Heart left ventricle (tissue), 16 donors: ENCODE results near the gene NCS1. TPM values are rescaled to one million over a fixed set of nuclear protein-coding genes. Genes with fewer than 3 reads are reported as not detected.

Experiments
- ATAC-seq, 4 donors: fragments of 200-7000 bp; cut with Tn5 transposase; one replicate each; pipeline ENCODE4 v1.9.1; 2020 to 2022; ENCODE audit warnings: moderate library complexity in 4 of 4, mild to moderate bottlenecking in 3 of 4, moderate number of reproducible peaks in 1 of 4
- DNase-seq, 5 donors: peaks; one replicate each; pipeline ENCODE4 v3.0.0-alpha.2; 2020
- H3K27ac ChIP-seq, 12 donors: fragments of 200-600 bp; sonication (generic) in 4 of 12; one replicate each; pipeline versions ENCODE4 v1.5.0 to v1.8.0; 2016 to 2022; ENCODE audit warnings: mild to moderate bottlenecking in 2 of 12
- H3K27me3 ChIP-seq, 9 donors: fragments of 200-600 bp; sonication (generic) in 2 of 9; one replicate each; pipeline versions ENCODE4 v1.5.1 to v1.8.0; 2016 to 2022; ENCODE audit warnings: mild to moderate bottlenecking in 3 of 9
- H3K36me3 ChIP-seq, 9 donors: fragments of 200-600 bp; sonication (generic) in 2 of 9; one replicate each; pipeline versions ENCODE4 v1.5.0 to v1.8.0; 2018 to 2022; ENCODE audit warnings: mild to moderate bottlenecking in 2 of 9
- H3K4me1 ChIP-seq, 12 donors: fragments of 200-600 bp; sonication (generic) in 4 of 12; one replicate each; pipeline versions ENCODE4 v1.5.0 to v1.8.0; 2016 to 2022; ENCODE audit warnings: mild to moderate bottlenecking in 3 of 12
- H3K4me3 ChIP-seq, 12 donors: fragments of 200-600 bp; sonication (generic) in 4 of 12; one replicate each; pipeline versions ENCODE4 v1.5.0 to v1.8.0; 2017 to 2022; ENCODE audit warnings: mild to moderate bottlenecking in 9 of 12, moderate library complexity in 4 of 12
- H3K9me3 ChIP-seq, 12 donors: fragments of 200-600 bp; sonication (generic) in 4 of 12; one replicate each; pipeline versions ENCODE4 v1.5.0 to v1.8.0; 2016 to 2022; ENCODE audit warnings: mild to moderate bottlenecking in 1 of 12
- POLR2A ChIP-seq, 2 donors: fragments of 450-650 bp; IDR thresholded peaks; one replicate each; pipeline ENCODE4 v1.6.1; 2017; ENCODE audit warnings: antibody characterized with exemption in 2 of 2, mild to moderate bottlenecking in 2 of 2, moderate library complexity in 2 of 2
- WGBS, 4 donors: extraction: QIAGEN DNeasy Blood & Tissue Kit in 2 of 4; methylation state at CpG; one replicate each; pipeline versions ENCODE4 v1.1.5 to v1.1.7; 2013 to 2018; 5-methylcytosine and 5-hydroxymethylcytosine counted together
- intact Hi-C, 10 donors: fragments of 100-400 bp; cut with DNase I; formaldehyde crosslinking; loops; one replicate each; pipeline versions ENCODE4 v1.11.1 to v1.14.2; 2022
- polyA plus RNA-seq, 2 donors: library from polyadenylated mRNA; stranded (reverse); fragments of 200-250 nt; gene quantifications; one replicate each; pipeline ENCODE4 v1.2.3, GENCODE V29; 2013
- total RNA-seq, 9 donors: library from RNA; depleted of rRNA in 2 of 9; stranded (reverse); fragments of >200 nt in 2 of 9; fragmentation: NEBNext Ultra II Directional in 3 of 9; extraction: Animal tissue kit (Norgen Biotek cat#: 25700) in 3 of 9; gene quantifications; one replicate each; pipeline versions ENCODE4 v1.1.0 to v1.2.4, GENCODE V29; 2016 to 2023
- TF ChIP-seq, protein P1 (sequence below), 12 donors: fragments of 200-600 bp; sonication (generic) in 4 of 12; IDR thresholded peaks; one replicate each; pipeline versions ENCODE4 v1.5.0 to v1.8.0; 2018 to 2022; ENCODE audit warnings: antibody characterized with exemption in 12 of 12, mild to moderate bottlenecking in 5 of 12
- donor health status: ischemic (EF 13 %, LVEDD 7.1; RV severe dilation, severe dysfunction).
- donor health status: healthy with polysubstance abuse.
- donor health status: DM: no; HTN: yes; CAD: no.
- donor health status: DM: no; HTN: no; CAD: no.
- donor health status: ischemic (EF 25% LVEDD 6.9; RV normal size, moderate dysfunction).
- donor health status: ischemic (EF 25% LVEDD 5.7; RV mildly dilated, moderate dysfunction).
- donor health status: healthy.
- donor health status: DM: yes; HTN: yes; CAD: no.
- donor health status: ischemic (EF 35%, LVEDD 5.7; RV mildly dilated, moderate dysfunction).
- donor health status: nonischemic (EF 11% LVEDD 7.7; RV severe dilation, severe dysfunction).
- donor health status: DM: yes; HTN: yes; CAD: no.
- donor health status: PGD.
- donor health status: ischemic (EF 29% LVEDD 5.4; RV normal size, mild dysfunction).
- donor health status: nonischemic (EF 23%, LVEDD 6.1; RV moderate dilation, normal function).

NCS1 gene
- total and polyA plus RNA-seq, 11 donors = 2.3 to 15.9 (median 9.4) TPM

DNA sequence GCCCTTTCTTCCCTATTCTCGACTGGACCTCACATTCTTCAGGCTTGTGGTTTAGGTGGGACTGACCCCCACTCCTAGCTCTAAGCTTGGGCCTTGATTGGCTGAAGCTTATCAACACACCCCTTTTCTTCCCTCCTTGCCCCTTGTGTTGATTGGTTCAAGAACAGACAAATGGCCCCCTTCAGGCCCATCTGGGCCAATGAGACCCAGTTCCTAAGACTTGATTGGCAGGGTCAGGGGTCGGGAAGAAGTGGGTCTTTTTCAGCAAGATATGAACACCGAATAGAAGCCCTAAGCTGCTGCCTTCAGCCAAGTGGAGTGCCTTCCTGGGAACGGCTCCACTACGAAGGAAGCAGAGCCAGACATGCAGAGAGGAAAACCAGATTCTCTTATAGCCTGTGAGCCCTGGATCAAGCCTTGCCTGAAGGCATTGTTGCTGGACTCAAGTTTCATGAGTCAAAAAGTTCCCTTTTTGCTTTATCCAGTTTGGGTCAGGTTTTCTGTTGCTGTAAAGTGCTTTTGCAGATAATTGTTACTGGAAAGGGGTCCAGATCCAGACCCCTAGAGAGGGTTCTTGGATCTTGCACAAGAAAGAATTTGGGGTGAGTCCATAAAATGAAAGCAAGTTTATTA lies 22.4 kb upstream of the NCS1 start:
- Histone ChIP-seq H3K4me1 (peaks cover 0 to 7% (median under 1%) of the 10 kb centered on the region in 12 donors), H3K36me3 (no peaks in the 10 kb centered on the region), H3K4me3 (no peak overlapping the region), H3K27me3 (peaks cover 0 to 10% (median 0%) of the 10 kb centered on the region in 9 donors), H3K27ac (no peak overlapping the region), H3K9me3 (no peaks in the 10 kb centered on the region)
- 80 to 89% (median 84%) methylated on average over 5 of the region's 5 CpGs for WGBS, 4 donors
- TF ChIP-seq, protein P1, sequence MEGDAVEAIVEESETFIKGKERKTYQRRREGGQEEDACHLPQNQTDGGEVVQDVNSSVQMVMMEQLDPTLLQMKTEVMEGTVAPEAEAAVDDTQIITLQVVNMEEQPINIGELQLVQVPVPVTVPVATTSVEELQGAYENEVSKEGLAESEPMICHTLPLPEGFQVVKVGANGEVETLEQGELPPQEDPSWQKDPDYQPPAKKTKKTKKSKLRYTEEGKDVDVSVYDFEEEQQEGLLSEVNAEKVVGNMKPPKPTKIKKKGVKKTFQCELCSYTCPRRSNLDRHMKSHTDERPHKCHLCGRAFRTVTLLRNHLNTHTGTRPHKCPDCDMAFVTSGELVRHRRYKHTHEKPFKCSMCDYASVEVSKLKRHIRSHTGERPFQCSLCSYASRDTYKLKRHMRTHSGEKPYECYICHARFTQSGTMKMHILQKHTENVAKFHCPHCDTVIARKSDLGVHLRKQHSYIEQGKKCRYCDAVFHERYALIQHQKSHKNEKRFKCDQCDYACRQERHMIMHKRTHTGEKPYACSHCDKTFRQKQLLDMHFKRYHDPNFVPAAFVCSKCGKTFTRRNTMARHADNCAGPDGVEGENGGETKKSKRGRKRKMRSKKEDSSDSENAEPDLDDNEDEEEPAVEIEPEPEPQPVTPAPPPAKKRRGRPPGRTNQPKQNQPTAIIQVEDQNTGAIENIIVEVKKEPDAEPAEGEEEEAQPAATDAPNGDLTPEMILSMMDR (IDR thresholded peaks at IDR 0.05) = no peak
- TF ChIP-seq POLR2A (IDR thresholded peaks at IDR 0.05) = no peak
- intact Hi-C loops = loop anchor here in 1 of 10 donors (10.0 kb wide), 1 partner anchor 1085 kb away; no protein-coding TSS in a partner anchor
- peak in 1 of 5 donors; percentile 7 for DNase-seq
- ATAC-seq = no peak

DNA sequence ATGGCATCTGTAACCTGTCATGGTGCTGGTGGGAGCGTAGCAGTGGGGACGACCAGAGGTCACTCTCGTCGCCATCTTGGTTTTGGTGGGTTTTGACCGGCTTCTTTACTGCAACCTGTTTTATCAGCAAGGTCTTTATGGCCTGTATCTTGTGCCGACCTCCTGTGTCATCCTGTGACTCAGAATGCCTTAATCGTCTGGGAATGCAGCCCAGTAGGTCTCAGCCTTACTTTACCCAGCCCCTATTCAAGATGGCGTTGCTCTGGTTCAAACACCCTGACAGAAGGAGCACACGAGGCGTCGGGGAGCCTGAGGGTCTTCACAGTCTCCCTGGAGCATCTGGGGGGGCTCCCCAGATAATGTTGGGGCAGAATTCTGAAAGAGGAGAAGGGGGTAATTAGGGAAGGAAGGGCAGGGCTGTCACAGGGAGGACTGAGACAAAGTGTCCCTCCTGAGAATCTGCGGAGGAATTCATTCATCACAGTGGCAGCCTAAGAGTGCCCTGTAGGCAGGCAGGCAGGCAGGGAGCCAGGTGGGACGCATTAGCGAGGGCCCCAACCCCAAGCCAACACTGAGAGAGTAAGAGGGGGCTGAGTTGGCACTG lies 21.3 kb upstream of the NCS1 start:
- TF ChIP-seq POLR2A (IDR thresholded peaks at IDR 0.05) = no peak
- TF ChIP-seq, protein P1 (IDR thresholded peaks at IDR 0.05) = no peak
- Histone ChIP-seq H3K4me1 (no peaks in the 10 kb centered on the region), H3K9me3 (no peaks in the 10 kb centered on the region), H3K27me3 (peaks cover 0 to 10% (median 0%) of the 10 kb centered on the region in 9 donors), H3K36me3 (no peaks in the 10 kb centered on the region), H3K27ac (no peak overlapping the region), H3K4me3 (no peak overlapping the region)
- DNase-seq (peak in 1 of 5 donors; percentile 14), ATAC-seq (no peak)
- WGBS, 4 donors = 76 to 82% (median 80%) methylated on average over 14 of the region's 14 CpGs
- intact Hi-C loops = loop anchor here in 1 of 10 donors (10.0 kb wide), 1 partner anchor 1086 kb away; no protein-coding TSS in a partner anchor

DNA sequence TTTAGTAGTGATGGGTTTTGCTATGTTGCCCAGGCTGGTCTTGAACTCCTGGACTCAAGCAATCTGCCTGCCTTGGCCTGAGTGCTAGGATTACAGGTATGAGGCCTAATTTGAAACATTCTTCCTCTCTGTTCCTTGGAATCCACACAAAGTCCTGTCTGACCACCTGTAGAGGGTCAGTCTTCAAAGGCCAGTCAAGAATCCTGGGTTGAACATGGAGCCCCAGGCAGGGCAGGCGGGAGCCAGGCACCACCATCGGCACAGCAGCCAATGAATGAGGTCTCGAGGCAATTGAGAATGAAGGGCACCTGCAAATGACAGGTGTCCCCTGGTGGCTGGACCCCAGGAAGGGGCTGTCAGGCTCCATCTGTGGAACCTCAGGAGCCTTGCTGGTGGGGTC lies 17.4 kb upstream of the NCS1 start:
- Histone ChIP-seq H3K27ac (no peak overlapping the region), H3K4me3 (no peak overlapping the region), H3K27me3 (no peaks in the 10 kb centered on the region), H3K4me1 (no peaks in the 10 kb centered on the region), H3K9me3 (no peaks in the 10 kb centered on the region), H3K36me3 (no peaks in the 10 kb centered on the region)
- WGBS, 4 donors = 92 to 97% (median 96%) methylated on average over 3 of the region's 3 CpGs
- no peak for DNase-seq
- no peak for TF ChIP-seq POLR2A (IDR thresholded peaks at IDR 0.05)
- TF ChIP-seq, protein P1 (IDR thresholded peaks at IDR 0.05) = no peak
- ATAC-seq = no peak
- intact Hi-C loops = loop anchor here in 1 of 10 donors (10.0 kb wide), 1 partner anchor 1090 kb away; no protein-coding TSS in a partner anchor

DNA sequence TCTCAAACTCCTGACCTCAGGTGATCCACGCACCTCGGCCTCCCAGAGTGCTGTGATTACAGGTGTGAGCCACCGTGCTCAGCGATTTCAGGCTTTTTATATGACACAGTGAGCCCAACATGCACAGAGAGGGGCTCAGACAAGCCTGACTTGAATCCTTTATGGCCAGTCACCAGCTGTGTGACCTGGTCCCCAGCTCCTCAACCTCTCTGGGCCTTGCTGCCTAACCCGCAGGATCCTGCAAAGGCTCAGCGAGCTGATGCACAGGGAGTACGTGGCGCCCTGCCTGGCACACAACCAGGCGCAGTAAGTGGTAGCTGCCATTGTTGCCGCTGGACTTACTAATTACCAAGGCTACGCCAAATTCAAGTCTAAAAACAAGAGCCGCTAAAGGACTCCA lies 16.6 kb upstream of the NCS1 start:
- no peaks in the 10 kb centered on the region for H3K36me3 ChIP-seq
- no peaks in the 10 kb centered on the region for H3K27me3 ChIP-seq
- ATAC-seq (no peak), DNase-seq (no peak)
- TF ChIP-seq, protein P1 (IDR thresholded peaks at IDR 0.05) = no peak
- TF ChIP-seq POLR2A (IDR thresholded peaks at IDR 0.05) = no peak
- no peaks in the 10 kb centered on the region for H3K9me3 ChIP-seq
- WGBS, 4 donors = 84 to 98% (median 91%) methylated on average over 12 of the region's 12 CpGs
- no peak overlapping the region for H3K27ac ChIP-seq
- no peaks in the 10 kb centered on the region for H3K4me1 ChIP-seq
- no peak overlapping the region for H3K4me3 ChIP-seq
- intact Hi-C loops = loop anchor here in 1 of 10 donors (10.0 kb wide), 1 partner anchor 1091 kb away; no protein-coding TSS in a partner anchor
